Endothelial cell (in vitro differentiated cells): Measurements from ENCODE around the gene NEO1. TPM values are rescaled to one million over a fixed set of nuclear protein-coding genes. Genes with fewer than 3 reads are reported as not detected.

Experiments
- DNase-seq: peaks from one replicate; pipeline ENCODE4 v3.0.0; 2021; ENCODE audit warnings: low spot score
- H3K27ac Mint-ChIP-seq: one replicate; pipeline ENCODE4 v1.8.0; 2021; ENCODE audit warnings: mixed read lengths, inconsistent platforms; ENCODE audit not compliant: unreplicated experiment
- H3K27me3 Mint-ChIP-seq: one replicate; pipeline ENCODE4 v1.8.0; 2021; ENCODE audit warnings: mild to moderate bottlenecking, moderate library complexity, mixed read lengths, inconsistent platforms; ENCODE audit not compliant: unreplicated experiment
- H3K36me3 Mint-ChIP-seq: one replicate; pipeline ENCODE4 v1.8.0; 2021; ENCODE audit warnings: mild to moderate bottlenecking, low read depth, mixed read lengths, inconsistent platforms; ENCODE audit not compliant: unreplicated experiment
- H3K4me1 Mint-ChIP-seq: one replicate; pipeline ENCODE4 v1.8.0; 2021; ENCODE audit warnings: mild to moderate bottlenecking, mixed read lengths, inconsistent platforms; ENCODE audit not compliant: unreplicated experiment
- H3K4me3 Mint-ChIP-seq: one replicate; pipeline ENCODE4 v1.8.0; 2021; ENCODE audit warnings: mild to moderate bottlenecking, mixed read lengths, inconsistent platforms; ENCODE audit not compliant: unreplicated experiment
- H3K9me3 Mint-ChIP-seq: one replicate; pipeline ENCODE4 v1.8.0; 2021; ENCODE audit warnings: mixed read lengths, inconsistent platforms; ENCODE audit not compliant: unreplicated experiment
- total RNA-seq: library from RNA; stranded (reverse); fragmentation: NEBNext Ultra II Directional; extraction: Animal tissue kit (Norgen Biotek cat#: 25700); gene quantifications from one replicate; pipeline ENCODE4 v1.2.1, GENCODE V29; 2021; ENCODE audit not compliant: unreplicated experiment
- TF ChIP-seq, protein P1 (sequence below): fragments of 200-600 bp; sonication (generic); IDR thresholded peaks from one replicate; pipeline ENCODE4 v1.5.0; 2021; ENCODE audit warnings: antibody characterized with exemption; ENCODE audit not compliant: unreplicated experiment

The NEO1 gene
- total RNA-seq, 1 donor from 2014 or later: 140 TPM

DNA sequence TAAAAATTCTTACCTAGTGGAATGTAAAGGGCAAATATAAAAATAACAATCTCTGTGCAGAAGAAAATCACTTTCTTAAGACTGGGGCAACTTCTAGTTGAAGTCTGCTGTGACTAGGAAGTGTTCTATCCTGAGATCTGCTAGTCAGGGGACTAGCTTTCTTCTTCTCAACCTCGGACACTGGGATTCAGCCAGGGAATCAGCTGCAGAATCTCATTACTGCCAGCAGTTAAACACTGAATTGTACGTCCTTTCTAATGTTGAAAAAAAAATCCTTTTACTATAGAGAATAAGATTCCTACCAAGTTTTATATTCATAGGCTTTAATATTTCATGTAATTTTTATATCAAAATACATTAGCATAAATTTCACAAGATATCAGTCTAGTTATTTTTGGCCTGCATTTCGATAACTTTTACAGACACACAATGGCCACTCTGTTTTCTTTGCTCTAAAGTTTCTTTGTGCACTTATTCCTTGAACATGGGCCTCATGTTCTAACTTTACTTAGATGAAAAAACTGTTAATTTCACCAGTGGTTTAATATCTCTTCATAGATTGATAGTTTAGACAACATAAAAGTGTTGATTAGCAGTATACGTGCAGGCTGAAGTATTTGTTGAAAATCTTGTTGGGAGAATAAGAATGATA lies 2.6 kb upstream of the NEO1 start:
- Mint-ChIP-seq H3K27ac (no peak overlapping the region), H3K4me1 (peaks cover 29% of the 10 kb centered on the region), H3K9me3 (no peaks in the 10 kb centered on the region), H3K36me3 (peaks cover 6% of the 10 kb centered on the region), H3K27me3 (peaks cover 7% of the 10 kb centered on the region), H3K4me3 (no peak overlapping the region)
- DNase-seq: no peak
- TF ChIP-seq, protein P1, sequence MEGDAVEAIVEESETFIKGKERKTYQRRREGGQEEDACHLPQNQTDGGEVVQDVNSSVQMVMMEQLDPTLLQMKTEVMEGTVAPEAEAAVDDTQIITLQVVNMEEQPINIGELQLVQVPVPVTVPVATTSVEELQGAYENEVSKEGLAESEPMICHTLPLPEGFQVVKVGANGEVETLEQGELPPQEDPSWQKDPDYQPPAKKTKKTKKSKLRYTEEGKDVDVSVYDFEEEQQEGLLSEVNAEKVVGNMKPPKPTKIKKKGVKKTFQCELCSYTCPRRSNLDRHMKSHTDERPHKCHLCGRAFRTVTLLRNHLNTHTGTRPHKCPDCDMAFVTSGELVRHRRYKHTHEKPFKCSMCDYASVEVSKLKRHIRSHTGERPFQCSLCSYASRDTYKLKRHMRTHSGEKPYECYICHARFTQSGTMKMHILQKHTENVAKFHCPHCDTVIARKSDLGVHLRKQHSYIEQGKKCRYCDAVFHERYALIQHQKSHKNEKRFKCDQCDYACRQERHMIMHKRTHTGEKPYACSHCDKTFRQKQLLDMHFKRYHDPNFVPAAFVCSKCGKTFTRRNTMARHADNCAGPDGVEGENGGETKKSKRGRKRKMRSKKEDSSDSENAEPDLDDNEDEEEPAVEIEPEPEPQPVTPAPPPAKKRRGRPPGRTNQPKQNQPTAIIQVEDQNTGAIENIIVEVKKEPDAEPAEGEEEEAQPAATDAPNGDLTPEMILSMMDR: no peak

DNA sequence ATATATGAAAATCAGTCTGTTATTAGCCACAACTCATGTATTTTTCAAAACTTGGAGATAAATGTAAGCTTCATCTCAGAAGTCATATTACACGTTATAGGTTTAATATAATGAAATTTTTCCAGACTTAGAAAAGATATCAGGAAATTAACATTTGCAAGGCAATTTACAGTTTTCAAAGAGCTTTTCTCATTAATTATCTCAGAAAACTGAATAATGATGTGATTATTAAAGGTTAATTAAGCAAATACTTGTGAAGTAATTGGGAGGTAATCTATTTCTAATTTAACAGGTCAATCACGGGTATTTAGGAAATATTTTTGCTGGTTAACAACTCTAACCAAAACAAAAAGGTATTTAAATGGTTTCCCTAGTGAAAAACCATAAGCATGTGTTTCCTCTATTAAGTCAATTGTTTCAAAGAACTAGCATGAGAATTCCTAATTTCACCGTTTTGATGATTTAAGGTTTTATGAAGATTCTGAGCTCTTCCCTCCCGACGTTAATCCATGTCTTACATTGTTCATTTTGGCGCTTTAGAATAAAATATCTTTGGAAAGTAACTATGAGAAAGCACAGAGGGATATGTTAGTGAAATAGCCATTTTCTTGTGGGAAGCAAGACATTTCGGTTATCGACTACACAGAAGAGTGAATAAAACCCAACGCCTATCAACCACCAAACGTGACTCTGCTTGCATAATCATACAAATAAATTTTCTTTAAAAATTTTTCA lies 1.5 kb upstream of the NEO1 start:
- Mint-ChIP-seq H3K4me1 (peaks cover 29% of the 10 kb centered on the region), H3K27me3 (peaks cover 7% of the 10 kb centered on the region), H3K4me3 (peak overlapping the region; percentile 91), H3K27ac (peak overlapping the region; percentile 69), H3K36me3 (peaks cover 6% of the 10 kb centered on the region), H3K9me3 (no peaks in the 10 kb centered on the region)
- DNase-seq: no peak
- TF ChIP-seq, protein P1: no peak

DNA sequence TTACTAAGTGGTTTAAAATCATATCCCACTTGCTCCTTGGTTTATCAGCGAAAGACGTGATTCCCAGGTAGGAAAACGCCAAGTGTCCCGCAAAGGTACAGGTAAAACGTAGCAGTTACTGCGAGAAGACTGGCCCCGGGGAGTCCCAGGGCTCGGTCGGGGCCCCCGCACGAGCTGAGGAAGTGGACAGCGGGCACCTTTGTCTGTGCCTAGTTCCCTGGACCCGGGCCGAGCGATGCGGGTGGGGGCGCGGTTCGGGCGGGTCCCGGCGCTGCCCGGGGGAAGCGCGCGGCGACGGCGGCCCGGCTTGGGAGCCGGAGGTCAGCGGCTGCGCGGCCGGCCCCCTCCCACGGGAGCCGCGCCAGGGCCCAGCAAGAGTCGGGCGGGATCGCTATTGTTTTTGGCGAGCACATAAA lies 864 bp upstream of the NEO1 start:
- Mint-ChIP-seq H3K4me1 (peaks cover 26% of the 10 kb centered on the region), H3K27ac (peak overlapping the region; percentile 69), H3K9me3 (no peaks in the 10 kb centered on the region), H3K27me3 (peaks cover 7% of the 10 kb centered on the region), H3K36me3 (peaks cover 6% of the 10 kb centered on the region), H3K4me3 (peak overlapping the region; percentile 91)
- TF ChIP-seq, protein P1: no peak
- no peak for DNase-seq

DNA sequence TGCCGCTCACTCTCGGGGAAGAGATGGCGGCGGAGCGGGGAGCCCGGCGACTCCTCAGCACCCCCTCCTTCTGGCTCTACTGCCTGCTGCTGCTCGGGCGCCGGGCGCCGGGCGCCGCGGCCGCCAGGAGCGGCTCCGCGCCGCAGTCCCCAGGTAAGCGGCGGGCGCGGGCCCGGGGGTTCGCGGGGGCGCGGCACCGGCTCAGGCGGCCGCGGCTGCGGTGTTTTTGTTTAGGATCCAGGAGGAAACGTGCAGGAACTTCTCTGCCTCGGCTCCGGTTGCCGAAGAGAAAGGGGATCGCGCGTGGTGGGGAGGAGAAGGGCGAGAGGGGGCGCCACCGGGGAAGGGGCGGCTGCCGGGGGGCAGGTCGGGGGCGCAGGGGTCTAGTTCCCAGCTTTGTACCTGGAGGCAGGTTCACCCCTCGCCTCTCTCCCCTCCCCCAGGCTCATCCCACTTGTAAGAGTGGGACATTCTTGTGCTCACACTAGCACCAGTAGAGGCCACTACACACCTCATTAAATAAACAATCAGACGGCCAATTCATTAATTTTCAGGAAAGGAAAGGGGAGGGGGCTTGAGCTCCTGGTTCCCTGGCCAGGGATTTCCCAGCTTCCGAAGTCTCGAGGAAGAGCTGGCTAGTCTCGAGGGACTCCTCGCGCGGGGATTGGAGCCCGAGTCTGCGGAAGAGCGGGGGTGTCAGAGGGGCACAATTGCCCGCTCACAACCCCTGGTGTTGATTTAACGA lies 562 bp downstream of the NEO1 start:
- no peaks in the 10 kb centered on the region for H3K9me3 Mint-ChIP-seq
- DNase-seq: peak; percentile 73
- TF ChIP-seq, protein P1: no peak
- H3K27ac Mint-ChIP-seq: peak overlapping the region; percentile 95
- H3K27me3 Mint-ChIP-seq: peaks cover 6% of the 10 kb centered on the region
- peaks cover 26% of the 10 kb centered on the region for H3K4me1 Mint-ChIP-seq
- H3K36me3 Mint-ChIP-seq: peaks cover 6% of the 10 kb centered on the region
- H3K4me3 Mint-ChIP-seq: peak overlapping the region; percentile 97
